Astrocyte (in vitro differentiated cells and primary cell): ENCODE results near the gene NSD1. TPM values are rescaled to one million over a fixed set of nuclear protein-coding genes. Genes with fewer than 3 reads are reported as not detected.
A peak's percentile ranks its signal among the peaks of the same experiment; 100 is the strongest.

Experiments used
- DNase-seq: peaks from one replicate; pipeline ENCODE4 v3.0.0-alpha.2; 2010; ENCODE audit warnings: low read depth
- FAIRE-seq: peaks from 2 replicates; lab custom pipeline; 2011; peaks lifted over from hg19 to GRCh38; lab: Jason Lieb, UNC
- H2AFZ ChIP-seq: 2 replicates; pipeline ENCODE4 v1.6.0; 2012; ENCODE audit warnings: low read depth, low read length, inconsistent platforms
- H3K27ac ChIP-seq: 2 replicates; pipeline ENCODE4 v1.5.1; 2011; ENCODE audit warnings: low read depth, low read length, inconsistent platforms
- H3K27me3 ChIP-seq: 2 replicates; pipeline ENCODE4 v1.6.0; 2011; ENCODE audit warnings: low read length, inconsistent platforms; ENCODE audit not compliant: insufficient read depth
- H3K36me3 ChIP-seq: 2 replicates; pipeline ENCODE4 v1.5.1; 2011; ENCODE audit warnings: low read length, inconsistent platforms; ENCODE audit not compliant: insufficient read depth
- H3K4me1 ChIP-seq: 2 replicates; pipeline ENCODE4 v1.5.1; 2011; ENCODE audit warnings: low read length, inconsistent platforms; ENCODE audit not compliant: insufficient read depth
- H3K4me2 ChIP-seq: 2 replicates; pipeline ENCODE4 v1.6.0; 2012; ENCODE audit warnings: low read length, inconsistent platforms
- H3K4me3 ChIP-seq: 2 replicates; pipeline ENCODE4 v1.5.1; 2011; ENCODE audit warnings: low read depth, mild to moderate bottlenecking, low read length, inconsistent platforms; ENCODE audit not compliant: insufficient read depth
- H3K79me2 ChIP-seq: 2 replicates; pipeline ENCODE4 v1.6.0; 2012; ENCODE audit warnings: mild to moderate bottlenecking, low read length, inconsistent platforms; ENCODE audit not compliant: insufficient read depth
- H3K9ac ChIP-seq: 2 replicates; pipeline ENCODE4 v1.6.0; 2012; ENCODE audit warnings: mild to moderate bottlenecking, low read length, inconsistent platforms
- H3K9me3 ChIP-seq: 2 replicates; pipeline ENCODE4 v1.5.1; 2012; ENCODE audit warnings: low read depth, mild to moderate bottlenecking, low read length, inconsistent platforms; ENCODE audit not compliant: insufficient read depth
- H4K20me1 ChIP-seq: 2 replicates; pipeline ENCODE4 v1.6.0; 2012; ENCODE audit warnings: low read length, inconsistent platforms; ENCODE audit not compliant: insufficient read depth
- H3K27ac Mint-ChIP-seq: one replicate; pipeline ENCODE4 v1.8.0; 2021; ENCODE audit warnings: mild to moderate bottlenecking, mixed read lengths; ENCODE audit not compliant: unreplicated experiment
- H3K27me3 Mint-ChIP-seq: one replicate; pipeline ENCODE4 v1.8.0; 2021; ENCODE audit warnings: low read depth, mixed read lengths; ENCODE audit not compliant: unreplicated experiment
- H3K36me3 Mint-ChIP-seq: one replicate; pipeline ENCODE4 v1.8.0; 2021; ENCODE audit warnings: low read depth, mixed read lengths; ENCODE audit not compliant: unreplicated experiment
- H3K4me1 Mint-ChIP-seq: one replicate; pipeline ENCODE4 v1.8.0; 2021; ENCODE audit warnings: low read depth, mixed read lengths; ENCODE audit not compliant: unreplicated experiment
- H3K4me3 Mint-ChIP-seq: one replicate; pipeline ENCODE4 v1.8.0; 2021; ENCODE audit warnings: mild to moderate bottlenecking, moderate library complexity, mixed read lengths; ENCODE audit not compliant: unreplicated experiment
- H3K9me3 Mint-ChIP-seq: one replicate; pipeline ENCODE4 v1.8.0; 2021; ENCODE audit warnings: mild to moderate bottlenecking, mixed read lengths; ENCODE audit not compliant: unreplicated experiment
- CTCF ChIP-seq: IDR thresholded peaks from 2 replicates; pipeline ENCODE4 v1.5.1; 2011; ENCODE audit warnings: low read depth, mild to moderate bottlenecking, inconsistent platforms, low read length, moderate library complexity; ENCODE audit not compliant: insufficient read depth
- EZH2 ChIP-seq: IDR thresholded peaks from 2 replicates; pipeline ENCODE4 v1.6.1; 2012; ENCODE audit warnings: mild to moderate bottlenecking, low read length, inconsistent platforms; ENCODE audit not compliant: insufficient read depth
- total RNA-seq: library from RNA; stranded (reverse); gene quantifications from 2 replicates; pipeline ENCODE4 v1.2.1, GENCODE V29; 2021

NSD1 gene
- total RNA-seq, 1 donor from 2014 or later = 71.9 TPM

- peaks cover 3% of the 10 kb centered on the region for H3K36me3 Mint-ChIP-seq
- H3K4me1 Mint-ChIP-seq = peaks cover 1% of the 10 kb centered on the region
- FAIRE-seq (no peak), DNase-seq (no peak)
- peaks cover 35% of the 10 kb centered on the region for H3K27me3 Mint-ChIP-seq
- peak overlapping the region; percentile 81 for H3K4me2 ChIP-seq
- no peak overlapping the region for H3K27ac Mint-ChIP-seq
- TF ChIP-seq EZH2 (no peak), CTCF (no peak)
- H3K27ac ChIP-seq = no peak overlapping the region
- H3K4me3 Mint-ChIP-seq = peak overlapping the region; percentile 72
- H3K4me3 ChIP-seq = peak overlapping the region; percentile 17
- peaks cover 5% of the 10 kb centered on the region for H3K4me1 ChIP-seq
- H3K9me3 Mint-ChIP-seq = peaks cover 1% of the 10 kb centered on the region
- H2AFZ ChIP-seq = peak overlapping the region; percentile 71
- H3K36me3 ChIP-seq = no peaks in the 10 kb centered on the region
- no peaks in the 10 kb centered on the region for H3K9me3 ChIP-seq
- H4K20me1 ChIP-seq = no peaks in the 10 kb centered on the region
- peaks cover 7% of the 10 kb centered on the region for H3K27me3 ChIP-seq
- no peaks in the 10 kb centered on the region for H3K79me2 ChIP-seq
- no peak overlapping the region for H3K9ac ChIP-seq
Observed at GRCh38 chr5:177087398-177088005, 46.1 kb upstream of the NSD1 start.

GRCh38 chr5:177089127-177089526, 44.4 kb upstream of the NSD1 start:
- H3K27me3 ChIP-seq = peaks cover 4% of the 10 kb centered on the region
- no peak for TF ChIP-seq EZH2
- no peaks in the 10 kb centered on the region for H3K9me3 ChIP-seq
- H3K4me1 Mint-ChIP-seq = peaks cover 1% of the 10 kb centered on the region
- no peak for DNase-seq
- H3K27me3 Mint-ChIP-seq = peaks cover 28% of the 10 kb centered on the region
- no peak overlapping the region for H2AFZ ChIP-seq
- H3K36me3 Mint-ChIP-seq = peaks cover 3% of the 10 kb centered on the region
- no peak overlapping the region for H3K4me3 Mint-ChIP-seq
- no peaks in the 10 kb centered on the region for H3K79me2 ChIP-seq
- no peak overlapping the region for H3K27ac ChIP-seq
- no peak overlapping the region for H3K4me3 ChIP-seq
- H4K20me1 ChIP-seq = no peaks in the 10 kb centered on the region
- no peaks in the 10 kb centered on the region for H3K36me3 ChIP-seq
- peaks cover 1% of the 10 kb centered on the region for H3K9me3 Mint-ChIP-seq
- H3K4me2 ChIP-seq = no peak overlapping the region
- no peak for FAIRE-seq
- peaks cover 5% of the 10 kb centered on the region for H3K4me1 ChIP-seq
- peak overlapping the region; percentile 79 for H3K27ac Mint-ChIP-seq
- H3K9ac ChIP-seq = no peak overlapping the region

- Histone ChIP-seq H4K20me1 (no peaks in the 10 kb centered on the region), H3K9ac (no peak overlapping the region), H3K79me2 (no peaks in the 10 kb centered on the region), H3K4me3 (no peak overlapping the region), H3K27me3 (peaks cover 4% of the 10 kb centered on the region), H3K4me2 (no peak overlapping the region), H3K27ac (no peak overlapping the region), H3K9me3 (no peaks in the 10 kb centered on the region), H3K36me3 (no peaks in the 10 kb centered on the region), H3K4me1 (peaks cover 5% of the 10 kb centered on the region), H2AFZ (no peak overlapping the region)
- H3K4me1 Mint-ChIP-seq = peaks cover 5% of the 10 kb centered on the region
- TF ChIP-seq EZH2 = no peak
- no peak for TF ChIP-seq CTCF
- peaks cover 24% of the 10 kb centered on the region for H3K27me3 Mint-ChIP-seq
- FAIRE-seq (no peak), DNase-seq (no peak)
- peaks cover 3% of the 10 kb centered on the region for H3K36me3 Mint-ChIP-seq
- H3K27ac Mint-ChIP-seq = no peak overlapping the region
- H3K9me3 Mint-ChIP-seq = peaks cover 1% of the 10 kb centered on the region
- H3K4me3 Mint-ChIP-seq = no peak overlapping the region
Observed at GRCh38 chr5:177089825-177090641, 43.5 kb upstream of the NSD1 start.
